T-helper 1 cell treated with Interleukin-12 subunit alpha and Interleukin-12 subunit beta and Interleukin-4 antibody, amounts not matched to agents 30 μg/mL and 1 μg/mL, for 36 hours (primary cell): ENCODE results near the gene STPG4.

Experiments
- H3K27ac Mint-ChIP-seq: one replicate; pipeline ENCODE4 v1.8.0; 2021; ENCODE audit warnings: mild to moderate bottlenecking, mixed read lengths
- H3K27me3 Mint-ChIP-seq: one replicate; pipeline ENCODE4 v1.8.0; 2021; ENCODE audit warnings: low read depth, mixed read lengths
- H3K36me3 Mint-ChIP-seq: one replicate; pipeline ENCODE4 v1.8.0; 2021; ENCODE audit warnings: low read depth, mixed read lengths
- H3K4me1 Mint-ChIP-seq: one replicate; pipeline ENCODE4 v1.8.0; 2021; ENCODE audit warnings: low read depth, mixed read lengths
- H3K4me3 Mint-ChIP-seq: one replicate; pipeline ENCODE4 v1.8.0; 2021; ENCODE audit warnings: mild to moderate bottlenecking, moderate library complexity, mixed read lengths
- H3K9me3 Mint-ChIP-seq: one replicate; pipeline ENCODE4 v1.8.0; 2021; ENCODE audit warnings: mixed read lengths

STPG4 gene

DNA sequence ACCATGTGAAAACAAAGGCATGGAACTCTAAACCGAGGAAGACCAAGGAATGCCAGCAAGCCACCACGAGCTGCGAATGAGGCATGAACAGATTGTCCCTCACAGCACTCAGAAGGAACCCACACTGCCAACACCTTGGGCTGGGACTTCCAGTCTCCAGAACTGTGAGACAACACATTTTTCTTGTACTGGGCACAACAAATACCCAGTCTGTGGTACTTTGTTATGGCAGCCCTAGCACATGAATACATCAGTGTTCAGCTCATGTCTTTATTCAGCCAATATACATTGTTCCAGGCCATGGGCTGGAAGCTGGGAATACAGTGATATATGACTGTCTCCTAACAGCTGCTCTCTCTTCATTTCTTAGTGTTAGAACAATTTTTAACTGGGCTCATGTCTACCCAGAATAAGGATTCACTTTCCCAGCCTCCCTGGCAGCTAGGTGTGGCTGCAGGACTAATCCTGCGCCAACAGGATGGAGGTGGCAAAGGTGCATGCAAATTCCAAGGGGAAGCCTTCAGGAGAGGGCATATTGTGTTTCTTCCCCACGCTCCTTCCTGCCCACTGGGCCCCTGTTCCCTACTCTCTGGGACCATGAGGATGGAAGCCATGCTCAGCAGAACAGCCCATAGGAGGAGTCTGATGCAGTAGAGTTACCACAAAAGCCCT is 59.6 kb downstream of the STPG4 start:
- H3K4me1 Mint-ChIP-seq: no peaks in the 10 kb centered on the region
- no peak overlapping the region for H3K27ac Mint-ChIP-seq

DNA sequence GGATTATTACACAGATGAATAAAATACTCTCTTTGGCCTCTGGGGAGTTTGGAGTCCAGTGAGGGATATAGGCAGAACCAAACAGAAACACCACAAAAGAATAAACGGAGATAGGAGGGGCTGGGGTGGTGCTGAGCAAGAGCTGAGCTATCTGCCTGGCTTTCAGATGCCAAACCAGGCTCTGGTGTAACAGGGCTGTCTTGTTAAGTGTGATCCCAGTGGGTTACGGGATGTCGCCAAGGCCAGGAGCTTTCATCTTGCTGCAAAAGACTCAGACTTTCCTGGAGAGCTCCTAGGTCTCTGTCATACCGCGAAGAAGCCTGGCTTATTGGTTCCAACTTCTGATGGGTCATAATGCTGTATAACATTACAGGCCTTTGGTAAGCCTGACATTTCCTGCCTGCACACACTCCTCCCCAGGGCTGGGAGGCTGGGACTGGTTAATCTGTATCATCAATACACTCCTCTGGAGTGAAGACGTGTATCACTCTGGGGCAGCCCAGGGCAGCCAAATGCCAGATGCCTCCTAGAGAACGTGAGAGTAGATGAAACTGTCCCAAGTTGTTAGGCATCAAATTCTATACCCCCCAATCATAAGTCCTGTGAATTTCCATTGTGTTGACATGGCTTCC is 60.5 kb downstream of the STPG4 start:
- no peaks in the 10 kb centered on the region for H3K4me1 Mint-ChIP-seq
- no peaks in the 10 kb centered on the region for H3K27me3 Mint-ChIP-seq
- H3K9me3 Mint-ChIP-seq: no peaks in the 10 kb centered on the region
- H3K27ac Mint-ChIP-seq: no peak overlapping the region
- H3K36me3 Mint-ChIP-seq: no peaks in the 10 kb centered on the region
- no peak overlapping the region for H3K4me3 Mint-ChIP-seq

More for the DNA sequence above, 59.6 kb downstream of the STPG4 start:
- Mint-ChIP-seq H3K27me3 (peaks cover under 1% of the 10 kb centered on the region), H3K4me3 (no peak overlapping the region), H3K9me3 (no peaks in the 10 kb centered on the region), H3K36me3 (no peaks in the 10 kb centered on the region)

DNA sequence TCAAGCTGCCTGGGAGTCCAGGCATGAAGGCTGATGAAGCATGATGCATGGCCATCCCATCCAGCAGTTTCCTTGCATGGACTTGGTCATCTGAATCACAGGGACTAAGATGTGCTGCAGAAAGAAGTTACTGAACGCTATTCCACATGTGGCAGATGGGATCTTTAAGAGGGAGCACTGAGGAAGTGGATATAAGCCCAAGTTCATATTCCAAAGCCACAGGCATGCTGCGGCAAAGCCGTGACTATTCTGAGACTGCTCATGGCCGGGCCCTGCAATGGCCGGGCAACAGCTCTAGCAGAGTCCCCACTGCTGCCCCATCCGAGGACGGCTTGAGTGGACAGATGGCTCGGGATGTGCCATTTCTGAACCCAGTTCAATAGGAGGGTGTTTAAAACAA is 61.5 kb downstream of the STPG4 start:
- Mint-ChIP-seq H3K4me3 (no peak overlapping the region), H3K9me3 (no peaks in the 10 kb centered on the region), H3K27me3 (no peaks in the 10 kb centered on the region), H3K36me3 (no peaks in the 10 kb centered on the region), H3K4me1 (no peaks in the 10 kb centered on the region), H3K27ac (no peak overlapping the region)

DNA sequence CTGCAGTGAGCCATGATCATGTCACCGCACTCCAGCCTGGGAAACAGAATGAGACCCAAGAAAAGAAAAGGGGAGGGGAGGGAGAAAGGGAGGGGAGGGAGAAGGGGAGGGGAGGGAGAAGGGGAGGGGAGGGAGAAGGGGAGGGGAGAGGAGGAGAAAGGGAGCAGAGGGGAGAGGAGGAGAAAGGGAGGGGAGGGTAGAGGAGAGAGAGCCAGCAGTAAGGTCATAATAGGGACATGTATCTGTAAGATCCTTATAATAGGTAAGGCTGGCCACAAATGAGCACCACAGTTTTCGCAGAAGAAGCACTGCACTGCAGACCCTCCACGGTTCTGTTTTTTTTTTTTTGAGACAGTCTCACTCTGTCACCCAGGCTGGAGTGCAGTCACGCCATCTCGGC is 62.6 kb downstream of the STPG4 start:
- Mint-ChIP-seq H3K27me3 (no peaks in the 10 kb centered on the region), H3K4me1 (no peaks in the 10 kb centered on the region), H3K36me3 (no peaks in the 10 kb centered on the region), H3K4me3 (no peak overlapping the region), H3K27ac (no peak overlapping the region), H3K9me3 (no peaks in the 10 kb centered on the region)

DNA sequence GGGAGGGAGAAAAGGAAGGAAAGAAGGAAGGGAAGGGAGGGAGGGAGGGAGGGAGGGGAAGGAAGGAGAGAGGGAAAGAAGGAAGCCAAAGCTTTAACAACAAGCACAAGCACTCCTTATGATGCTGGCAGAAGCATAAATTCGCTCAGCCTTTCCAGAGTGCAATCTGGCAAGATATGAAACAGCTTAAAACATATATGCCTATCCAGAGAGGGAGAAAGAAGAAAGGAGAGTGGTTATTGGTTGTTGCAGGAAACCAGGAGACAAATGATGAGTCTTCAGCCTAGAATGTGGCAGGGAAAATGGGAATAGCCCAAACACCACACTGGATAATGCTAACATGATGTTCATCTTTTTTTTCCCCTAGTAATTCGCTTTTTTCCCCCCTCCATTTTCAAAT is 64.0 kb downstream of the STPG4 start:
- Mint-ChIP-seq H3K9me3 (no peaks in the 10 kb centered on the region), H3K27me3 (no peaks in the 10 kb centered on the region), H3K4me1 (no peaks in the 10 kb centered on the region), H3K4me3 (no peak overlapping the region), H3K27ac (no peak overlapping the region), H3K36me3 (no peaks in the 10 kb centered on the region)

DNA sequence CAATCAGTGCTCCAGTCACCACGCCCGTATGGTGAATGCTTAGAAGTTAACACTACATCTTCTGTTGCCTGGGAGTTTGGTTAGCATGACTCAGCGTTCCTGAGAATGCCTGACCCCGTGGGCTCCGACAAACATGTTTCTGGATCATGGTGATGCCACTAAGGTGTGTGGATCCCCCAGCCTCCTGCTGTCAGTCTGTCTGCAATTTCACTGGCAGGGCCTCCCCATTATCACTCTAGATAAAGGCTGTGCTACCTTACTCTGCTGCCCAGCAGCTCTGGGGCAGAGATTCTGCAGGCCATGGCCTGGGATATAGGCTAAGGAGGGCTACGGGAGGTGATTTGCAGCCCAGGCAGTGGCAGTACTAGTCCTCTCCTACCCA is 66.0 kb downstream of the STPG4 start:
- Mint-ChIP-seq H3K4me1 (no peaks in the 10 kb centered on the region), H3K27ac (no peak overlapping the region), H3K9me3 (no peaks in the 10 kb centered on the region), H3K36me3 (no peaks in the 10 kb centered on the region), H3K27me3 (no peaks in the 10 kb centered on the region), H3K4me3 (no peak overlapping the region)

DNA sequence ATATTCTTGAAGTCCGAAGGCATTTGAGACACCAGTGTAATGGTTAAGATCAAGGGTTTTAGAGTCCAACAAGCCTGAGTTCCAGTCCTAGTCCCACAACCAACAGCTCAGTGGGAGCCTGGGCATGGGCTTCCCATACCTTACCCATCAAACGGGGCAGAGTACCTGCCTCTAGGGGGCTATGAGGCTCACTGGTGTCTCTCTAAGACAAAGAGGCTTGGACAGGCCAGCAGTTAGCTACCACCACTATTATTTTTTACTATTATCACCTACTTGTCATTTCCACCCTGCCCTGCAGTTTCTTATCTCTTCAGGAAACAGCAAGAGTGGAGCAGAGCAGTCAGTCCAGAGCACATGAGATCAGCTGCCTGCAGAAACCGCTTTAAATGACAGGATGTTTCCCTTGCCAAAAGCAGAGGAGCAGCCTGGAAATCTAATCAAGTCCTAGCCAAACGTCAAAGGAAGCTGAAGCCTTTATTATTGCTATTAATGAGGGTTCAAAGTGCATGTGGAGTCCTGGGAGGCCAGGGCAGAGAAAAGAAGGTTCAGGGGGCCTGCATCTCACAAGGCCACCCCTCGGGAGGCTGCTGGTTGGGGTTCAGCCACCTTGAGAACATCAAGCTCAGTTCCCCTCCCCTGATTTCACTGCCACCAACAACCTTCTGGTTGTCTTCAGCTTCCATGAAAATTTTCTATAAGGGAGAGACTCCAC is 66.6 kb downstream of the STPG4 start:
- Mint-ChIP-seq H3K27me3 (no peaks in the 10 kb centered on the region), H3K27ac (no peak overlapping the region), H3K36me3 (no peaks in the 10 kb centered on the region)

DNA sequence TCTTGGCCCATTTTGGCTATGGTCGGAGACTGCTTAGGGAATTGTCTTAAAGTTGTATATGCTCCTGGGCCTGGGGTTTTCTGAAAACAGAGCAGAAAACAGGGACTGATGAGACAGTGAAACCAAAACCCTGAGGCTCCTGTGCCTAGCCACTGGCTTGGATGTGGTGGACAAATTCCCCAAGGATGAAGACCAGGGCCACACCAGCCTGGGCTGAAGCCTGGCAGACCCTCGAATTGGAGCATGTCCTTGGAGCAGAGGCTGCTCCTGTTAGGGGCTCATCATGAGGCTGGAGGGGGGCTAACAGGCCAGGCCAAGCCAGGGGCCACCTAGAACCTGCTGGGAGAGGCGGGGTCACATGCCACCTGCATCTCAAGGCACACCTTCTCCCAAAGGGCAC is 68.1 kb downstream of the STPG4 start:
- no peak overlapping the region for H3K27ac Mint-ChIP-seq
- no peaks in the 10 kb centered on the region for H3K36me3 Mint-ChIP-seq
- H3K27me3 Mint-ChIP-seq: no peaks in the 10 kb centered on the region
- no peak overlapping the region for H3K4me3 Mint-ChIP-seq
- H3K4me1 Mint-ChIP-seq: no peaks in the 10 kb centered on the region
- H3K9me3 Mint-ChIP-seq: no peaks in the 10 kb centered on the region

More for the DNA sequence above, 66.6 kb downstream of the STPG4 start:
- no peaks in the 10 kb centered on the region for H3K4me1 Mint-ChIP-seq
- H3K4me3 Mint-ChIP-seq: no peak overlapping the region
- no peaks in the 10 kb centered on the region for H3K9me3 Mint-ChIP-seq

DNA sequence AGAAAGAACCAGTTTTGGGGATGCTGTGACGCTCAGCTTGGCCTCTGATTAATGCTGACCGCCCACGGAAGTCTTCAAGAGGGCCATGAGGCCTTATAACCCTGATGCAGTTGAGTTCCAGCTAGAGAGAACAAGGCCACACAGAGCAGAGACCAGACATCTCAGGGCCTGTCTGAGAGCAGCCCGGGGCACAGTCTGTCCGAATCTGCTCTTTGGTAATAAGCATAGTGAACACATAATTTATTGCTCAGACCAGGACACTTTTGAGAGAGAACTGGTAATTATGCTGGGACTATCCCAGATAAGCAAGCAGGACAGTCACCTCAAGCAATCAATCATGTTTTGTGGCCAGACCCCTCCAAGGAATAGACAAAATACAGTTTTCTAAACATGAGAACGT is 68.5 kb downstream of the STPG4 start:
- Mint-ChIP-seq H3K27ac (no peak overlapping the region), H3K4me3 (no peak overlapping the region), H3K27me3 (no peaks in the 10 kb centered on the region), H3K4me1 (no peaks in the 10 kb centered on the region), H3K36me3 (no peaks in the 10 kb centered on the region), H3K9me3 (no peaks in the 10 kb centered on the region)

DNA sequence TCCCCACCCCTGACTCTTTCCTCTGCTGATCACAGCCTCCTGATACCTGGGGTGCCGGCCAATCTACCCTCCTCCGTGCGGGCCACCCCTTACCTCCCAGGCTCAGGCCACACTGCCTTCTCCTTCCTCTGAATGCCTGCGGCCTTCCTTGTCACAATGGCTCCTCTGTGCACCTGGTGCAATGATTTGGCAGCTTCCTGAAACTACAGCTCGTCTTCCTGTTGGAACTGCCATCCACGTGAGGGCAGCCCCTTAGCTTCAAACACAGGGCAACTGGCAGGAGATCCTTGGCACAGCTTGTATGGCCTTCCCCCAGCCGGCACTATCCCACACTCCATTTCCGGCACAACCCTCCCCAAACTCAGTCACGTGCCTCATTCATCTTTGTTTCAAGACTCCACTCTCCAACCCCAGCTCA is 69.0 kb downstream of the STPG4 start:
- H3K4me3 Mint-ChIP-seq: no peak overlapping the region
- H3K27ac Mint-ChIP-seq: no peak overlapping the region

DNA sequence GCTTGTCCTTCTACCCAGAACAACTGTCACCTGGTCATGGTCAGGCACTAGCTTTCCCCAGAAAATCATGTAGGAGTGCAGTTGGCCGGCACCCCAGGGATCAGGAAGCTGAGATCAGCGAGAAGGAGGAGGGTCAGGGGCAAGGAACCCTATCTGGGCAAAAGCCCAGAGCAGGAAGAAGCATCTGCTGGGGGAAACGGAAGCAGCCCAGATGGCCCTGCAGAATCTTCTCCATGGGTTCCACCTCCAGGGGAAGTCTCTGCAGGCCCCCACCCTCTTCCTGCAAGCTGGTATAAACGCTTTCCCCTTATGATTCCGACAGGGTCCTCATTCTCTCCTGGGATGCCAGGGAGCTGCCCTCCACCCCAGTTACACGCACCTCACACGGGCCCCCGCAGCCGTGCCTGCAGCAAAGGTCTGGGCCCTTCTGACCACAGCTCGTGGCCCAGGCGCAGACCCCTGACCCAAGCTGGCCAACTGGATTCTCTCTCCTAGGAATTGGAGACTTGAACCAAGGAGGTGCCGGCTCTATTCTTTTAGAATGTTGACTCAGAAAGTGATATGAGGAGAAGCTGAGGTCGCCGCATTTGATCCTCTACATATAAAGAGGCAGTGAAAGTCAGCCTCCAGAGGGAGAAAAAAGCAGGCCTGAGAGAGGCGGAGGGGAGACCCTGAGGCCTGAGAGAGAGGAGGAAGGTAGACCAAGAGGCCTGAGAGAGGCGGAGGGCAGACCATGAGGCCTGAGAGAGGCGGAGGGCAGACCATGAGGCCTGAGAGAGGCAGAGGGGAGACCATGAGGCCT is 71.0 kb downstream of the STPG4 start:
- Mint-ChIP-seq H3K27me3 (no peaks in the 10 kb centered on the region), H3K27ac (no peak overlapping the region), H3K36me3 (no peaks in the 10 kb centered on the region), H3K4me1 (no peaks in the 10 kb centered on the region), H3K4me3 (no peak overlapping the region), H3K9me3 (no peaks in the 10 kb centered on the region)

More for the DNA sequence above, 69.0 kb downstream of the STPG4 start:
- H3K27me3 Mint-ChIP-seq: no peaks in the 10 kb centered on the region
- no peaks in the 10 kb centered on the region for H3K36me3 Mint-ChIP-seq
- H3K9me3 Mint-ChIP-seq: no peaks in the 10 kb centered on the region
- no peaks in the 10 kb centered on the region for H3K4me1 Mint-ChIP-seq

DNA sequence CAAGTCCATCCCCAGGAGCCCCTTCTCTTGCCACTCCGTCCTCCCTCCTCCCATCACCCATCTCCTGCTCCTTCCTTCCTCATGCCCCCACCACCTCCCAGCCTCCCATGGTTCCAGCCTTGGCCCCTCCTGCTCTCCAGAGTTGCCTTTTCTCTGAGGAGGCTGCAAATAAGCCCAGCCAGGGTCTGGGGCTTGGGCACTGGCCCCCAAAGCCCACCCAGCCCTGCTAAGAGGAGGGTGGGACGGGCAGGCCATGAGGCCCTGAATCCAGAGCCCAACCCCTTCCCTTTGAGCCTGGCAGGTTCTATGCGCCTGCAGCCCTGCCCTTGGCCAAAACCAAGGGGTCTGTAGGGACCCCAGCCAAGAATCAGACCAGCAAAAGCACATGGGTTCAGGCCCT is 71.6 kb downstream of the STPG4 start:
- no peak overlapping the region for H3K4me3 Mint-ChIP-seq
- no peak overlapping the region for H3K27ac Mint-ChIP-seq
- no peaks in the 10 kb centered on the region for H3K4me1 Mint-ChIP-seq
- H3K9me3 Mint-ChIP-seq: no peaks in the 10 kb centered on the region
- no peaks in the 10 kb centered on the region for H3K27me3 Mint-ChIP-seq
- H3K36me3 Mint-ChIP-seq: no peaks in the 10 kb centered on the region

DNA sequence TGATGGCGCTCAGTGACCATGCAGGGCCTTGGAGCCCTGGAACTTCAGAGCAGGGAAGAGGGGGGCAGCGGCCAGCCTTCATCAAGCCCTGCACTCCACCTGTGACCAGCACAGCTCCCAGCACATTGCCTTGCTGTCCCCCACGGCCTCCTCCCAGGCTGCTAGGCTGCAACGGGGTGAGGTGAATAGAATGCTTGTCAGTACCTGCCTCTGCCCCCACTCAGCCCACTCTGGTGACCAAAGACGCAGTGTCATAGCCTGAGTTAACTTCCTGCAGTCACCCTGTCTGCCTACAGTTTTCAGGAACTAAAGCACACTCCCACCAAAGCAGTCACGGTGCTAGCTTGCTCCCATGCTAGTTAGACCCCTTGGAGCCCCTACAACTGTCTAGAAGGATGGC is 72.1 kb downstream of the STPG4 start:
- Mint-ChIP-seq H3K27me3 (no peaks in the 10 kb centered on the region), H3K27ac (no peak overlapping the region), H3K36me3 (no peaks in the 10 kb centered on the region), H3K9me3 (no peaks in the 10 kb centered on the region), H3K4me1 (no peaks in the 10 kb centered on the region), H3K4me3 (no peak overlapping the region)

DNA sequence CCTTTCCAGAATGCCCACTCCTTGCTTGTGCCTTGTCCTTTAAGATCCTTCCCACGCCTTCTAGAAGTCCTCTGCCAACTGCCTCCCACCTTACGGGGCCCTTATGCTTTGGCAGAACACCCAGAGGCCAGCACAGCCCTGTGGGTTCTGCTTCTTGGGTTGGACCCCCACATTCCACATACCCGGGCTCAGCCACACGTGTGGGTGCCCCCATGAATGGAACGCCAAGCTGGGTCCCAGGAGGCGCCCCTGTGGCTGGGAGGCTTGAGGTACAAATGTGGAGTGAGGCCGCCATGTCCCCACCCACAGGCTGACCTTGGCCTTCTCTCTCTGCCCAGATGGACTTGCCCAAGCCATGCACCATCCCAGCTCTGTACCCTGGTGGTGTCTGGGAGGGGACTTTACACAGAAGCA is 74.2 kb downstream of the STPG4 start:
- H3K27ac Mint-ChIP-seq: no peak overlapping the region
- H3K36me3 Mint-ChIP-seq: no peaks in the 10 kb centered on the region
- no peak overlapping the region for H3K4me3 Mint-ChIP-seq
- no peaks in the 10 kb centered on the region for H3K27me3 Mint-ChIP-seq
- H3K4me1 Mint-ChIP-seq: no peaks in the 10 kb centered on the region
- no peaks in the 10 kb centered on the region for H3K9me3 Mint-ChIP-seq
